ENCODE measurements around the gene SSPN.

Gene SSPN

DNA sequence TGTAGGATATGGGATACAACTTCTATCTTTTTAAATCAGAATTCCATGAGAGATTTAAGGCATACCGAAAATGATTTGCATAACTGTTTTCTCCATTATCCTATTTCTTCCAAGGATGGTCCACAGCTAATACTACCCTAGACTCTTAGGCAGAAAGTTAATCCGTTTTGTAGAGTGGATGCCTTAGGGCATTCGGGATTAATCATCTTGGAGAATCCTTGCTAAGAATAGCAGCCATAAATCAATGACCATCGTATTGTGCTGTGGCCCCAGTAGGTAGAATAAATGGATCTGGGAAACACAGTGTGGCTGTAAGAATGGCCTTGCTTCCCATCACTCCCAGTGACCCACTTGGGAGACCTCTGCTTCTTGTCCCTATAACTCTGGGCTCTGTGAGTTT lies 99.6 kb downstream of the SSPN start:
- WGBS, 2 experiments: 93% methylated on average over 3 to 4 of the region's 4 CpGs
- H3K4me3 ChIP-seq (ENCODE audit: insufficient read depth, low read depth, low read length): no peak overlapping the region
- no peaks in the 10 kb centered on the region for H3K9me3 ChIP-seq (ENCODE audit: control insufficient read depth, low read length)
- no peaks in the 10 kb centered on the region for H3K27me3 ChIP-seq (ENCODE audit: control insufficient read depth, insufficient read depth, low read length, poor library complexity, severe bottlenecking)
- H3K36me3 ChIP-seq (ENCODE audit: control insufficient read depth, insufficient read depth, low read length): no peaks in the 10 kb centered on the region
- no peaks in the 10 kb centered on the region for H3K4me1 ChIP-seq (ENCODE audit: control insufficient read depth, insufficient read depth, low read length)
- H3K27ac ChIP-seq (ENCODE audit: insufficient read depth, low read depth, low read length, poor library complexity, severe bottlenecking): no peak overlapping the region

DNA sequence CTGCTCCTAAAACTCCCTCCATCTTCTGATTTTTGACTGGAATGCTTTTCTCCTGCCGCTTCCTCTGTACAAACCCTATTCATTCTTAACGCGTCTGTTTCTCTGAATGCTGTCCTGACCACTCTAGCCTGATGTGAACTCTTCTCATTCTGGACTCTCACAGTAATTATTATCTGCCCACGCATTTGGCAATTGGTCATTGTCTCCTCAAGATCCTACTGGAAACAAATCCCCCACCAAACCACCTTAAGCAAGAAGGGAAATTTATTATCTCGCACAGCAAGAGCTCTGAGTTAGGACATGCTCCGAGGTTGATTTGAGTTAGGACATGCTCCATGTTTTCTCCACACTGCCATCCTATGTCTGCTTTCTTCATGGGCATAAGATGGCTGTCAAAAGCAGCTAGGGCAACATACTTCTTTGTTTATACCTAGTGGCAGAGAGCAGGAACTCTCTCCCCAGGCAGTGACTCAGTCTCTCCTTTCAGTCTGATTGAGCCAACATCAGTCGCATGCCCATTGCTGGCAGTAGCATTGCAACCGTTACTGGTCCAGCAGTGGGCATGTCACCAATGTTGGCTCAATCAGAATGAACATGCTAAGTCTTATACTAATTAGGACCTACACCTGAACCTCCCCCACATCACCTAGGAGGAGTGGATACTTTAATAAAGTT lies 102.2 kb downstream of the SSPN start:
- Histone ChIP-seq H3K4me1 (ENCODE audit: control insufficient read depth, insufficient read depth, low read length) (no peaks in the 10 kb centered on the region), H3K27me3 (ENCODE audit: control insufficient read depth, insufficient read depth, low read length, poor library complexity, severe bottlenecking) (no peaks in the 10 kb centered on the region), H3K27ac (ENCODE audit: insufficient read depth, low read depth, low read length, poor library complexity, severe bottlenecking) (no peak overlapping the region), H3K9me3 (ENCODE audit: control insufficient read depth, low read length) (no peaks in the 10 kb centered on the region), H3K4me3 (ENCODE audit: insufficient read depth, low read depth, low read length) (no peak overlapping the region), H3K36me3 (ENCODE audit: control insufficient read depth, insufficient read depth, low read length) (no peaks in the 10 kb centered on the region)
- WGBS, 2 experiments: 84 to 91% methylated on average over 8 of the region's 8 CpGs

DNA sequence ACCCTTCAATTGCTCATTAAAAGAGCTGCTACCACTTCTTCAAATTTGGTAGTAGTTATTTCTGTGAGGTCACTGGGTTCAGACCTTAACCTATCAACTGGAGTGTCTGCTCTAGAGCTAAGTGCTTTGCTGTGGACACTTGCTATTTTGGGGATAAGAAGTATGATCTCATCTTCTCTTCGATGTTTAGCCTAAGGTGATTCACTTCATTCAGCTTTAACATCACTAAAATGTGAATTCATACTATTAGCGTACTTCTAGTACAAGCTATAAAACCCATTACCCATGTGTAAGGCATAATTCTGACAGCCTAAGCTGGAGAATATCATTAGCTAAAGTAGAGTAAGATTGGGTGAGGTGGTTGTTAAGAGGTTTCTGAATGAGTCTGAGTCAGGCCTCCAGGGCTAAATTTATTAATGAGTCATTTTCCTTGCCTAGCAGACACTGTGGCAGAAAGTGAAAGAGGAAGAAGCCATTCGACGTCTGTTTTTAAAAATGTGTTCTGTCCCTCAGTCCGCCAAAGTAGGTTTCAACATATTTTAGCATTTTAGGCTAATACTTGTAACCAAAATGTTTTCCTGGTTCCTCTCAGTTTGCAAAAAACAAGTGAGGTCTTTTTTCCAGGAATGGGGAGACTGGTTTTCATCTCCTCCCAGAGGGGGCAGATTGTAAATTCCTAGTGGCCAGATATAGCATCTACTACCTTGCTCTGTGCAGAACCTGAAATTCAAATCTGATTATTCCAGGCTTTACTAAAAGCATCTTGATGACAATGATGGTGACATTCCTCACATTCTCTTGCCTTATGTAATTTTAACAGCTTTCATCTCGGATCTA lies 103.6 kb downstream of the SSPN start:
- H3K4me1 ChIP-seq (ENCODE audit: control insufficient read depth, insufficient read depth, low read length): no peaks in the 10 kb centered on the region
- H3K27ac ChIP-seq (ENCODE audit: insufficient read depth, low read depth, low read length, poor library complexity, severe bottlenecking): no peak overlapping the region
- H3K9me3 ChIP-seq (ENCODE audit: control insufficient read depth, low read length): no peaks in the 10 kb centered on the region
- WGBS, 2 experiments: 82 to 91% methylated on average over 5 to 6 of the region's 6 CpGs
- H3K27me3 ChIP-seq (ENCODE audit: control insufficient read depth, insufficient read depth, low read length, poor library complexity, severe bottlenecking): no peaks in the 10 kb centered on the region
- H3K36me3 ChIP-seq (ENCODE audit: control insufficient read depth, insufficient read depth, low read length): no peaks in the 10 kb centered on the region
- no peak overlapping the region for H3K4me3 ChIP-seq (ENCODE audit: insufficient read depth, low read depth, low read length)

DNA sequence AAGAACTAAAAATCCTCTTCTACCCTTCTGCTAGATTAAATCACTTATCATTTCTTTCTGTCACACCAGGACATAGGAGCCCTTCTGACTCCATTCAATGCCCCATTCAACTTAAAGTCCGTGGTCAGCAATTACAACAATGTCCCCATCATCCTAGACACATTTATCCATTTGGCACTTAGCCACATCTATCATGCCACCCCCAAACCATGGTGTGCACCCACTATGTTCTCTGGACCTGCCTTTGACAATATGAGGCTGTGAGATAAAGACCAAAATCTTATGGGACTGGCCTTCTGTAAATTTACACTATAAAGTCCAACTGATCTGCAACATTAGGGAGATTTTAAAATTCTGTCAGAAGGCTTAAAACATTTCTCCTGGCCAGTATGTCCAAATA lies 104.4 kb downstream of the SSPN start:
- no peak overlapping the region for H3K27ac ChIP-seq (ENCODE audit: insufficient read depth, low read depth, low read length, poor library complexity, severe bottlenecking)

More for the DNA sequence above, 104.4 kb downstream of the SSPN start:
- Histone ChIP-seq H3K36me3 (ENCODE audit: control insufficient read depth, insufficient read depth, low read length) (no peaks in the 10 kb centered on the region), H3K9me3 (ENCODE audit: control insufficient read depth, low read length) (no peaks in the 10 kb centered on the region), H3K4me1 (ENCODE audit: control insufficient read depth, insufficient read depth, low read length) (no peaks in the 10 kb centered on the region), H3K27me3 (ENCODE audit: control insufficient read depth, insufficient read depth, low read length, poor library complexity, severe bottlenecking) (no peaks in the 10 kb centered on the region), H3K4me3 (ENCODE audit: insufficient read depth, low read depth, low read length) (no peak overlapping the region)
- 87 to 93% methylated on average over 1 of the region's 1 CpG for WGBS, 2 experiments

Data from ectodermal cell (in vitro differentiated cells).